ELF-1 (cell line): ENCODE data around the gene ESR1.

Experiments used
- DNase-seq: peaks from one replicate; pipeline ENCODE4 v3.0.0-alpha.2; 2016; ENCODE audit warnings: low read depth, low spot score

The ESR1 gene

GRCh38 chr6:152173321-152173720 is 365.8 kb downstream of the ESR1 start:
- no peak for DNase-seq

DNA sequence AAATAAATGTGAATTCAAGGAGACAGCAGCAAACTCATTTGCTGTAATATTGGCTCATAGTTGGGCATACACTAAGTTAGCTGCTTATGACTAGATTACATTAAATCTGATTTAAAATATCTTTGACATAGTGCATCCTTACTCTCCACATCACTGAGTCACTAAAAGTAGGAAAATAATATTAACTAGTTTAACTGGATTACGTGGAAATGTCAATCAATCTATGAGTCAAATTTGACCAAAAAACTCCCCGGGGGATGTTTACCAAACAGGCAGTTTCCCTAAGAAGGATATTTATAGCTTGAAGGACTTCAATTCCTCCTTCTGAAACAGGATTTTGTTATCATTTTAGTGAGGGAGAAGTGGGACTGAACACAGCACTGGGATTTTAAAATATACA is 366.5 kb downstream of the ESR1 start:
- no peak for DNase-seq

GRCh38 chr6:152176268-152176667 is 368.8 kb downstream of the ESR1 start:
- no peak for DNase-seq
